Suprapubic skin (tissue), 4 donors: ENCODE data around the gene PGC. TPM values are rescaled to one million over a fixed set of nuclear protein-coding genes. Genes with fewer than 3 reads are reported as not detected.

Experiments used
- DNase-seq, 2 donors: peaks; one replicate each; pipeline ENCODE4 v3.0.0-alpha.2; 2019; ENCODE audit warnings: low spot score in 2 of 2
- H3K27ac ChIP-seq: fragments of 200-600 bp; sonication (generic); one replicate; pipeline ENCODE4 v1.5.1; 2019
- H3K27me3 ChIP-seq: fragments of 200-600 bp; sonication (generic); one replicate; pipeline ENCODE4 v1.5.1; 2019
- H3K36me3 ChIP-seq: fragments of 200-600 bp; sonication (generic); one replicate; pipeline ENCODE4 v1.5.1; 2019
- H3K4me1 ChIP-seq: fragments of 200-600 bp; sonication (generic); one replicate; pipeline ENCODE4 v1.5.1; 2019
- H3K4me3 ChIP-seq: fragments of 200-600 bp; sonication (generic); one replicate; pipeline ENCODE4 v1.5.1; 2019; ENCODE audit warnings: mild to moderate bottlenecking
- H3K9me3 ChIP-seq: fragments of 200-600 bp; sonication (generic); one replicate; pipeline ENCODE4 v1.5.1; 2019
- EP300 ChIP-seq: sonication (generic); formaldehyde crosslinking; IDR thresholded peaks from one replicate; pipeline ENCODE4 v1.6.1; 2017; ENCODE audit warnings: antibody characterized with exemption
- POLR2A ChIP-seq, 2 donors: fragments of 450-650 bp; IDR thresholded peaks; one replicate each; pipeline ENCODE4 v1.6.1; 2017; ENCODE audit warnings: antibody characterized with exemption in 2 of 2, mild to moderate bottlenecking in 2 of 2, moderate library complexity in 2 of 2
- POLR2AphosphoS5 ChIP-seq, 3 donors: sonication (generic); formaldehyde crosslinking; IDR thresholded peaks; one replicate each; pipeline ENCODE4 v1.6.1; 2017; ENCODE audit warnings: antibody characterized with exemption in 3 of 3
- WGBS: methylation state at CpG from one replicate; pipeline ENCODE4 v1.1.5; 2018; 5-methylcytosine and 5-hydroxymethylcytosine counted together
- total RNA-seq, 4 donors: library from RNA; depleted of rRNA; stranded (reverse); fragments of >200 nt; gene quantifications; one replicate each; pipeline ENCODE4 v1.1.0, GENCODE V29; 2016
- TF ChIP-seq, protein P1 (sequence below), 2 donors: fragments of 200-600 bp in 1 of 2; fragments of 450-650 bp in 1 of 2; sonication (generic) in 1 of 2; IDR thresholded peaks; one replicate each; pipeline ENCODE4 v1.5.1; 2016 to 2019; ENCODE audit warnings: antibody characterized with exemption in 2 of 2, mild to moderate bottlenecking in 1 of 2, moderate library complexity in 1 of 2

Gene PGC
- total RNA-seq, 4 donors from 2014 or later = not detected

DNA sequence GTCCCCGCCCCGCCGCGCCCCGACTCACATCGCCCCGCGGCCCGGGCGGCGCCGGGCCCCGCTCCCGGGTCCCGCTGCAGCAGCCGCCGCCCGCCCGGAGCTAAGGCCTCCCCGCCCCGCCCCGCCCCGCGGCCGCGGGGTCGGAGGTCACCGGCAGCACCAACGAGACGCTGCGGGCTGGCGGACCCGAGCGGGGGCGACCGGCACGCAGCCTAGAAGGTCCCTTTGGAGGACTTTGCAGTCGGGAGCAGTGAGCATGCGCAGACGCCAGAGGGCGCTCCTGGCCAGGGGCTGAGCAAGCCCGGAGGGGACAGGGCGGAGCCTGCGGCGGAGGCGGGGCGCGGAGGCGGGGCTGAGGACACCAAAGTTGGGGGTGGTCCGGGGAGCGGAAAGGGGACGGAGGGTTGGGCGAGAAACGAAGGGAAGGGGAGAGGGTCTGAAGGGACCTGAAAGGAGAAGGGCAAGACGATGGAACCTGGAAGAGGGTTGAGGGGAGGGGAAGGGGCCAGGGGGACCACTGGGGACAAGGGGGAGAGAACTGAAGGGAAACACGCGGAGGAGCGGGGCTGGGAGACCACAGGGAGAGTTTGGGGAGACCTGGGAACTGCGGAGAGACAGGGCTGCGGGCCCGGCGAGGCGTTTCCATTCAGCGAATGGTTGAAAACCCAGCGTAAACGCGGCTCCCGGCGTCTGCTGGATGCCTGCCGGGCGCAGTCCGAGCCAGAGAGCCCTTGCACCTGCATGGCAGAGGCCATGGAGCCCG lies 32.8 kb upstream of the PGC start, which contains the start of gene FRS3:
FRS3 (minus strand) TSS at position 113 of the 763 bp plus-strand sequence. CDS start 2,913 bp downstream, outside the sequence.
- Histone ChIP-seq H3K36me3 (peaks cover 15% of the 10 kb centered on the region), H3K9me3 (no peaks in the 10 kb centered on the region), H3K4me3 (peak within 1 kb of the TSS; percentile 89), H3K4me1 (peaks cover 44% of the 10 kb centered on the region), H3K27me3 (no peaks in the 10 kb centered on the region), H3K27ac (peak within 1 kb of the TSS; percentile 74)
- 2% methylated on average over 36 of the region's 73 CpGs for WGBS
- DNase-seq = peak; percentile 99
- peak in 1 of 2 donors; percentile 22 for TF ChIP-seq POLR2A (IDR thresholded peaks at IDR 0.05)
- TF ChIP-seq, protein P1, sequence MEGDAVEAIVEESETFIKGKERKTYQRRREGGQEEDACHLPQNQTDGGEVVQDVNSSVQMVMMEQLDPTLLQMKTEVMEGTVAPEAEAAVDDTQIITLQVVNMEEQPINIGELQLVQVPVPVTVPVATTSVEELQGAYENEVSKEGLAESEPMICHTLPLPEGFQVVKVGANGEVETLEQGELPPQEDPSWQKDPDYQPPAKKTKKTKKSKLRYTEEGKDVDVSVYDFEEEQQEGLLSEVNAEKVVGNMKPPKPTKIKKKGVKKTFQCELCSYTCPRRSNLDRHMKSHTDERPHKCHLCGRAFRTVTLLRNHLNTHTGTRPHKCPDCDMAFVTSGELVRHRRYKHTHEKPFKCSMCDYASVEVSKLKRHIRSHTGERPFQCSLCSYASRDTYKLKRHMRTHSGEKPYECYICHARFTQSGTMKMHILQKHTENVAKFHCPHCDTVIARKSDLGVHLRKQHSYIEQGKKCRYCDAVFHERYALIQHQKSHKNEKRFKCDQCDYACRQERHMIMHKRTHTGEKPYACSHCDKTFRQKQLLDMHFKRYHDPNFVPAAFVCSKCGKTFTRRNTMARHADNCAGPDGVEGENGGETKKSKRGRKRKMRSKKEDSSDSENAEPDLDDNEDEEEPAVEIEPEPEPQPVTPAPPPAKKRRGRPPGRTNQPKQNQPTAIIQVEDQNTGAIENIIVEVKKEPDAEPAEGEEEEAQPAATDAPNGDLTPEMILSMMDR (IDR thresholded peaks at IDR 0.05) = peak; percentile 83 to 93
- TF ChIP-seq POLR2AphosphoS5 (IDR thresholded peaks at IDR 0.05) = peak in 2 of 3 donors; percentile 39 to 46
- no peak for TF ChIP-seq EP300

DNA sequence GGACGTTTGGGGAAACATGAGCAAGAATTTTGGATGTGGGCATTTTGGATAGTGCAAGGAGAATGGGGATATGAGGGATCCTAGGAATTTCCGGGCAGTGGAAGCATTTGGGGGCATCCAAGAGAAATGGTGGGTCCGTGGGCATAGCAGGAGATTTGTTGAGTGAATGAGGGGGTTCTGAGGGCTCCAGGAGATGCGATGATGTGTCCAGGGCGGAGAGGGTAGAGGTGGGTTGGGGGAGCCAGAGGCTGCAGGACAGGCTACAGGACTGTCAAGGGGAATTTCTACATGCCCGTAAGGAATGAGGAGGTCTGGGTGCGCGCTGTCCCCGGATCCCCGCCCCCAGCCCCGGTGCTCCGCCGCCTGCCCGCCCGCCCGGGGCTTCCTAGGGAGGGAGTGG lies 32.1 kb upstream of the PGC start:
- peak overlapping the region; percentile 74 for H3K27ac ChIP-seq
- H3K27me3 ChIP-seq = no peaks in the 10 kb centered on the region
- TF ChIP-seq POLR2AphosphoS5 (IDR thresholded peaks at IDR 0.05) (no peak), POLR2A (IDR thresholded peaks at IDR 0.05) (no peak), EP300 (no peak)
- TF ChIP-seq, protein P1 (IDR thresholded peaks at IDR 0.05) = no peak
- WGBS = 4% methylated on average over 10 of the region's 16 CpGs
- peaks cover 37% of the 10 kb centered on the region for H3K4me1 ChIP-seq
- peak overlapping the region; percentile 89 for H3K4me3 ChIP-seq
- H3K9me3 ChIP-seq = no peaks in the 10 kb centered on the region
- no peak for DNase-seq
- peaks cover 21% of the 10 kb centered on the region for H3K36me3 ChIP-seq

DNA sequence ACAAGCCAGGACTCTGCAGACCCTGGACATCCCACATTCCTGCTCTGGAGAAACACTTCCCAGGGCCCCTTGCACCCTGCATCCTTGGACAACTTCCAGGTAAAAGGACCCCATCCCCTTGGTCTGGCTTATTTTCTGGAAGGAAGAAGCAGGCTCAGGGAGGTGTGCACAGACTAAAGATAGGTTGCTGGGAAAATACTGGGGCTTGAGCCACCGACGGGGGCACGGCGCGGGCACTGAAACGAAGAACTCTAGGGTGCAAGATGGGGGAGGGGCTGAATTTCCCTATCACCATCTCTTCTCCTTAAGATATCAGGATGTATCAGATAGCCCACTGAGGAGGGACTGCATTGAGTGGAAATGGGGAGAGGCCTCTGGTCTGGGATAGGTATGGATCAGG lies 31.7 kb upstream of the PGC start:
- DNase-seq = no peak
- 55% methylated on average over 6 of the region's 6 CpGs for whole genome bisulfite sequencing
- Histone ChIP-seq H3K36me3 (peaks cover 25% of the 10 kb centered on the region), H3K4me3 (peak overlapping the region; percentile 89), H3K9me3 (no peaks in the 10 kb centered on the region), H3K4me1 (peaks cover 33% of the 10 kb centered on the region), H3K27ac (no peak overlapping the region), H3K27me3 (no peaks in the 10 kb centered on the region)
- TF ChIP-seq, protein P1 (IDR thresholded peaks at IDR 0.05) = no peak
- TF ChIP-seq EP300 (no peak), POLR2AphosphoS5 (IDR thresholded peaks at IDR 0.05) (no peak), POLR2A (IDR thresholded peaks at IDR 0.05) (no peak)

DNA sequence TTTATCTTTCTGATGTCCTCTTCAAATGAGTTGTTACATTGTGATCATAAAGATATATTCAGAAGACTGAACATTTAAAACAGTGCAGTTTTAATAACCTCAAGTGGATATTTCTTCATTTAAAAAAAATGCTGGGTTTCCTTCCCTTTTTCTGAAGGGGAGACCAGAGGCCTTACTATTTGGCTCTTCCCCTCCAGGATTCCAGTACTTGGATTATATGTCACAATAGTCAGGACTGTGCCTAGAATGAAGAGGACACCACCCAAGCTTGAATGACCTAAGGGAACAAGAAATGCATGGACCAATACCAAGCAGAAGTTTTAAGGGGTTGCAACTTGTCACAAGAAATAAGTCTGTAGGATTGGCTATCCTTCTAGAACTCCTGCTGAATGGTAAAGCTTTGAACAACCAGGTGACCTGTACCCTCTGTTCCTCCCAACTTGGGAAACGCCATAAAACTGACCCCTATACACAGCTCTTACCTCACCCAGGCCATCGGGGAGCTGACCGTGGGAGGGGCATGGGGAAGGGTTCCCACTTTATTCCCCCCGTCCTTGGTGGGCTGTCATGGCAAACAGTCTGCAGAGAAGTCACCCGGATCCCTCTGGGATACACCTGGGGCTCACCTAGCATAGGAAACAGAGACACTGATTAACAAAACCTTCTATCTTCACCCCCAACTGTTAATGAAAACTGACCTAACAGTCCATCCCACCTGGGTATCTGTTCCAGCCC lies 30.5 kb upstream of the PGC start:
- H3K36me3 ChIP-seq = peaks cover 37% of the 10 kb centered on the region
- H3K4me1 ChIP-seq = peaks cover 30% of the 10 kb centered on the region
- no peak overlapping the region for H3K27ac ChIP-seq
- TF ChIP-seq POLR2AphosphoS5 (IDR thresholded peaks at IDR 0.05) = no peak
- TF ChIP-seq, protein P1 (IDR thresholded peaks at IDR 0.05) = no peak
- TF ChIP-seq EP300 = no peak
- TF ChIP-seq POLR2A (IDR thresholded peaks at IDR 0.05) = no peak
- no peaks in the 10 kb centered on the region for H3K27me3 ChIP-seq
- WGBS = 81% methylated on average over 5 of the region's 5 CpGs
- H3K4me3 ChIP-seq = no peak overlapping the region
- DNase-seq = peak in 1 of 2 donors; percentile 52
- no peaks in the 10 kb centered on the region for H3K9me3 ChIP-seq
